Erythroblast (primary cell): Measurements from ENCODE around the gene PLXNA2.

Source experiments
- GATA1 ChIP-seq: IDR thresholded peaks from 2 replicates; pipeline ENCODE4 v1.6.1; 2011; ENCODE audit warnings: low read depth, mild to moderate bottlenecking, control low read depth, low read length, moderate library complexity
- POLR2A ChIP-seq: IDR thresholded peaks from 2 replicates; pipeline ENCODE4 v1.6.1; 2011; ENCODE audit warnings: mild to moderate bottlenecking, low read length

DNA sequence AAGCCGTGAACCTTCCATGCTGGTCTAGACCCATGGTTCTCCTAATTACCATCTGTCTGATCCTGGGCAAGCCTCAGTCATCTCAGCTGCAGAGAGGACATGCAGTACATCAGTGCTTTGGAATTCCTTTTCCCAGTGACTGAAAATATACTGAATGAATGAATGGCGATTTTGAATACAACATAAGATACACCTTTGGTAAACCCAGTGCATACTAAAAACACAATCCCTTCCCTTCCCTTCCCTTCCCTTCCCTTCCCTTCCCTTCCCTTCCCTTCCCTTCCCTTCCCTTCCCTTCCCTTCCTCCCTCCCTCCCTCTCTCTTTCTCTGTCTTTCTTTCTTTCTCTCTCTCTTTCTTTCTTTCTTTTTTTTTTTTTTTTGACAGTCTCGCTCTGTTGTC, 21.3 kb upstream of the PLXNA2 start:
- TF ChIP-seq POLR2A (no peak), GATA1 (no peak)
